Measurements from ENCODE around the gene LPP.

GRCh38 chr3:188801393-188801792 lies 647.4 kb downstream of the LPP start:
- TF ChIP-seq CTCF (IDR thresholded peaks at IDR 0.05; ENCODE audit: borderline replicate concordance, extremely low read depth, low read length, poor library complexity, severe bottlenecking) (no peak), EZH2 (IDR thresholded peaks at IDR 0.05; ENCODE audit: borderline replicate concordance, low read depth, low read length, severe bottlenecking) (no peak)

Data from DND-41 (cell line).